Skin epidermis (tissue), 12 donors: ENCODE measurements around the gene SCYL1.
A peak's percentile ranks its signal among the peaks of the same experiment; 100 is the strongest.

Experiments
- H3K27ac ChIP-seq, 21 experiments: fragments of 200-600 bp; sonication (generic) in 11 of 21; one replicate each; pipeline ENCODE4 v1.5.0; 2020; ENCODE audit warnings: mild to moderate bottlenecking in 3 of 21, inconsistent platforms in 2 of 21, moderate library complexity in 2 of 21
- H3K4me3 ChIP-seq, 7 experiments: fragments of 200-600 bp; sonication (generic) in 2 of 7; one replicate each; pipeline ENCODE4 v1.5.0; 2020; ENCODE audit warnings: inconsistent platforms in 2 of 7, mild to moderate bottlenecking in 2 of 7, moderate library complexity in 1 of 7

The SCYL1 gene

DNA sequence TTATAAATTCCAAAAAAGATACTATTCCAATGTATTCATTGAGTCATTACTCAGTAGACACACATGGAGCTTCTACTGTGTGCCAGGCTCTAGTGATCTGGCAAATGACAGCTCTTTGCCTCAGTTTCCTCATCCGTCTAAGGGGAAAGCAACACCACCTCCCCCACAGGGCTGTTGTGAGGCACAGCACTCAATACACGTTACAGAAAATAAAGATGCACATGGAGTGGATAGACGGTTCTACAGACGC is 32.6 kb upstream of the SCYL1 start:
- no peak overlapping the region for H3K4me3 ChIP-seq
- peak overlapping the region; percentile 27 to 100 (median 97) for H3K27ac ChIP-seq

DNA sequence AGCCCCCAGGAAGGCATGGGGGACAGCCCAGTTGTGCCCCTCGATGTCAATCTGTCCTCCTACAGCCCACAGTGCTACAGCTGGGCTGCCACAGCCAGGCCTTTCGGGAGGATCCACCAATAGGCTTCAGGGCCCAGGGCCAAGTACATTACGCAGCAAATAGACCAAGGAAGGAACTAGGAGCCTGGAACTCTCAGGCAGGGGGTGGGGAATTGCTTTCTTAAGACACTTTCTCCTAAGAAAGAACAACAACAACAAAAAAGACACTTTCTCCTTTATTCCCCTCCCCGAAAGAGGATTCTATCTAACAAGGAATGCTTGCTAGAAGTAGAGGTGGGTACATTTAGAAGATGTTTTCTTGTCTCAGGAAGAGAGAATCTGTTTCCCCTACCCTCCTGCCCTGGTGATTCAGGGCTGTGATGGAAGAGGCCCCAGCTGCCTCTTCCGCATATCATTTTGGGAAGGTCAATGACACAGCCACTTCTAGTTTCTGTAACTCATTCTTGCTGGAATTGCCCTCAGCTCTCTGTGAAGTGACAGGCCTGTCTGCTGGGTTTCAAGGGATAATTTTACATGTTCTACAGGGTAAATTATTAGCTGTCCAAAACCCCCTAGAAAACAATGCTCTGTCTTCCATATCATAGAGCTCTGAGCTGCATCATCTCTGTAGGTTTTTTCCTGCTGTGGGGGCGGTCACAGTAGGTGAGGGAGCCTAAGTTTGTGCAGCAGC is 32.1 kb upstream of the SCYL1 start:
- Histone ChIP-seq H3K27ac (peak overlapping the region; percentile 74 to 100 (median 97)), H3K4me3 (no peak overlapping the region)

DNA sequence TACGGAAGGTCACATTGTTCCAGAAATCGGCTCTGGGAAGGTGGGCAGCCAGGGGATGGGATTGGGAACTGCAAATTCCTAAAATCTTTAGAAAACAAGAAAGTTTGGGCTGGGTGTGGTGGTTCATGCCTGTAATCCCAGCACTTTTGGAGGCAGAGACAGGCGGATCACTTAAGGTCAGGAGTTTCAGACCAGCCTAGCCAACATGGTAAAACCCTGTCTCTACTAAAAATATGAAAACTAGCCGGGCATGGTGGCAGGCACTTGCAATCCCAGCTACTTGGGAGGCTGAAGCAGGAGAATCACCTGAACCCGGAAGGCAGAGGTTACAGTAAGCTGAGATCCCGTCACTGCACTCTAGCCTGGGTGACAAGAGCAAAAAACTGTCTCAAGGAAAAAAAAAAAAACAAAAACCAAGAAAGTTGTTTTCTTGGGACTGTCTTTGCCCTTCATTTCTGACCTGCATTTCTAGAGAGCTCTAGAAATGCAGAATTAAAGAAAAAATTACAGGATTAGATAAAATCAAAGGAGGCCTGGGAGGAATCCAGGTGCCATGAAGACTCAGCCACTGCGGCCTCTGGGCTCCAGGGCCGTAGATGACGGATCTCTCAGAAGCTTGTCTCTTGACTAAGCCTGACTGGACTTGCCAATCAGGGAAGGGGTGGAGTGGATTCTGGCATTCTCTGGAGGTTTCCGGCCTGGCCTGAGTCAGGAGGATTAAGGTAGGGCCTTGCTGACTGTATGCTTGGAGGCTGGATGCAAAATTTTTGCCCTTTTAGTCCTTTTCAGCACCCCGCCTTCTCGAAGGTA is 31.3 kb upstream of the SCYL1 start:
- Histone ChIP-seq H3K4me3 (no peak overlapping the region), H3K27ac (peak overlapping the region; percentile 74 to 100 (median 97))

DNA sequence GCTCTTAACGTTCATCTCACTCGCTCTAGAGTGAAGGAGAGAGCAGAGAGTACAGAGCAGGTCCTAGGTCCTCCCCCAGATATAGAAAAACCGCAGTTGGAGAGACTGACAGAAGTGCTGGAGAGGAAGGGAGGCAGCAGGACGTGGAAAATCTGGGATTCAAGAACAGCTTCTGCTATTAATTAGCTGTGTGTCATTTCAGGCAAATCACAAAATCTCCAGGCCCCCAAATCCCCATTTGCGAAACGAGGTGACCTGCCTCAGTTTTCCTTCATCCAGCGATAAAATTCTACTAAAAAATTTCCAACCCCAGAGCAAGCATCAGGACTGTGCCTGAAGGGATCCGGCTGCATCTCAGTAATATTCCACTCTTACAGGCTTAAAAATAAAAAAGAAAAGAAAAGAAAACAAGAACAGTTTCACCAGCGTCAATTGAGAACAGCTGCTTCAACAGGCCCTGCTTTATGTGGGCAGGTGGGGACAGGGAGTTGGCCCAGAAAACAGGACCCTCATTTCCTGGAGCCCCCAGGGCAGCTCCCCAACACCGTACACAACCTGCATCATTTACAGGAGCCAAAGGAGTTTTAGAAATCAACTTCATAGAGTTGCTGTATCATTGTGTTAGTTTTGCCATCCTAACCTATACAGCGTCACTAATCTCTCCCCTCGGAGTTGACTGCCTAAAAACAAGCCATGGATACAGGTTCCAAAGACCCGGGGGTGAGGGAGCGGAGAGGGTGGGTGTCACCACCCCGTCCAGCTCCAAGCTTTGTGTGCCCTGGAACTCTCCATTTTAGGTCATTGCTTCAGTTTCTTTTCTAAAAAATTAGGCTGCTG is 28.4 kb upstream of the SCYL1 start:
- peak overlapping the region; percentile 8 to 79 (median 21) for H3K4me3 ChIP-seq
- H3K27ac ChIP-seq, result peak overlapping the region; percentile 57 to 100 (median 99)

DNA sequence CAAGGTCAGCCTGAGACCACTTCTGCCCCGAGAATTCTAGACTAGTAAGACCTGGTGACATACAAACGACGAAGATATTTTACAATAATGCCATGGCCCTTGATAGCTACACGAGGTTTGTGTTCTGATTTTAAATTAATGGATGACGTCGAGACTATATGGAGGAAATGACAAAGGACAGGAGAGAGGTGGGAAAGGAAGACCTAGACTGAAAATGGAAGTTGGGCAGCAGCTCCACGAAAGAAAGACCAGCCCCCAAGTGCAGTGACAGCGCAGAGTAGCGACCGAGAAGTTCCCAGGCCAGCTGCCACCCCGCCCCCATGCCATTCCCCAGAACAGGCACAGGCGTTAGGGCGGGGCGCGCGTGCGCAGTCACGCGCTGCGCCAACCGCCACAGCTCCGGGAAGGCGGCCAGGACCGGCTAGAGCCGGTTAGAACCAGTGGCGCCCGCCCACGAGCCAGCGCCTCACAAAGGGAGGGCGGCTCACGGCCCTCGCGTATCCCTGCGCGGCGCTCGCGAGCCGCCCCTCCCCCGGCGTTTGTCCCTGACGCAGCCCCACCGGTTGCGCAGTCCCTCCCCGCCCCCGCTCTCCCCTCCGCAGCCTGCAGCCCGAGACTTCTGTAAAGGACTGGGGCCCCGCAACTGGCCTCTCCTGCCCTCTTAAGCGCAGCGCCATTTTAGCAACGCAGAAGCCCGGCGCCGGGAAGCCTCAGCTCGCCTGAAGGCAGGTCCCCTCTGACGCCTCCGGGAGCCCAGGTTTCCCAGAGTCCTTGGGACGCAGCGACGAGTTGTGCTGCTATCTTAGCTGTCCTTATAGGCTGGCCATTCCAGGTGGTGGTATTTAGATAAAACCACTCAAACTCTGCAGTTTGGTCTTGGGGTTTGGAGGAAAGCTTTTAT is 27.5 kb upstream of the SCYL1 start:
- H3K4me3 ChIP-seq, result peak overlapping the region; percentile 55 to 84 (median 63)
- H3K27ac ChIP-seq, result peak overlapping the region; percentile 87 to 100 (median 99)

DNA sequence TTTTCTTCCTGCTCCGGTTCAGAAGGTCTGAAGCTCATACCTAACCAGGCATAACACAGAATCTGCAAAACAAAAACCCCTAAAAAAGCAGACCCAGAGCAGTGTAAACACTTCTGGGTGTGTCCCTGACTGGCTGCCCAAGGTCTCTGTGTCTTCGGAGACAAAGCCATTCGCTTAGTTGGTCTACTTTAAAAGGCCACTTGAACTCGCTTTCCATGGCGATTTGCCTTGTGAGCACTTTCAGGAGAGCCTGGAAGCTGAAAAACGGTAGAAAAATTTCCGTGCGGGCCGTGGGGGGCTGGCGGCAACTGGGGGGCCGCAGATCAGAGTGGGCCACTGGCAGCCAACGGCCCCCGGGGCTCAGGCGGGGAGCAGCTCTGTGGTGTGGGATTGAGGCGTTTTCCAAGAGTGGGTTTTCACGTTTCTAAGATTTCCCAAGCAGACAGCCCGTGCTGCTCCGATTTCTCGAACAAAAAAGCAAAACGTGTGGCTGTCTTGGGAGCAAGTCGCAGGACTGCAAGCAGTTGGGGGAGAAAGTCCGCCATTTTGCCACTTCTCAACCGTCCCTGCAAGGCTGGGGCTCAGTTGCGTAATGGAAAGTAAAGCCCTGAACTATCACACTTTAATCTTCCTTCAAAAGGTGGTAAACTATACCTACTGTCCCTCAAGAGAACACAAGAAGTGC is 26.7 kb upstream of the SCYL1 start:
- Histone ChIP-seq H3K4me3 (peak overlapping the region; percentile 55 to 84 (median 63)), H3K27ac (peak overlapping the region; percentile 87 to 100 (median 99))

DNA sequence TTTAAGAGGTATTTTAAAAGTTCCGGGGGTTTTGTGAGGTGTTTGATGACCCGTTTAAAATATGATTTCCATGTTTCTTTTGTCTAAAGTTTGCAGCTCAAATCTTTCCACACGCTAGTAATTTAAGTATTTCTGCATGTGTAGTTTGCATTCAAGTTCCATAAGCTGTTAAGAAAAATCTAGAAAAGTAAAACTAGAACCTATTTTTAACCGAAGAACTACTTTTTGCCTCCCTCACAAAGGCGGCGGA is 26.2 kb upstream of the SCYL1 start:
- peak overlapping the region; percentile 87 to 100 (median 99) for H3K27ac ChIP-seq

DNA sequence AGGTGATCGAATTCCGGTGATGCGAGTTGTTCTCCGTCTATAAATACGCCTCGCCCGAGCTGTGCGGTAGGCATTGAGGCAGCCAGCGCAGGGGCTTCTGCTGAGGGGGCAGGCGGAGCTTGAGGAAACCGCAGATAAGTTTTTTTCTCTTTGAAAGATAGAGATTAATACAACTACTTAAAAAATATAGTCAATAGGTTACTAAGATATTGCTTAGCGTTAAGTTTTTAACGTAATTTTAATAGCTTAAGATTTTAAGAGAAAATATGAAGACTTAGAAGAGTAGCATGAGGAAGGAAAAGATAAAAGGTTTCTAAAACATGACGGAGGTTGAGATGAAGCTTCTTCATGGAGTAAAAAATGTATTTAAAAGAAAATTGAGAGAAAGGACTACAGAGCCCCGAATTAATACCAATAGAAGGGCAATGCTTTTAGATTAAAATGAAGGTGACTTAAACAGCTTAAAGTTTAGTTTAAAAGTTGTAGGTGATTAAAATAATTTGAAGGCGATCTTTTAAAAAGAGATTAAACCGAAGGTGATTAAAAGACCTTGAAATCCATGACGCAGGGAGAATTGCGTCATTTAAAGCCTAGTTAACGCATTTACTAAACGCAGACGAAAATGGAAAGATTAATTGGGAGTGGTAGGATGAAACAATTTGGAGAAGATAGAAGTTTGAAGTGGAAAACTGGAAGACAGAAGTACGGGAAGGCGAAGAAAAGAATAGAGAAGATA is 25.7 kb upstream of the SCYL1 start, which contains the start of gene MALAT1:
Gene MALAT1 (plus strand): TSS at position 69 of the 736 bp plus-strand sequence.
- Histone ChIP-seq H3K4me3 (peak within 1 kb of the TSS; percentile 55 to 84 (median 63)), H3K27ac (peak within 1 kb of the TSS; percentile 87 to 100 (median 99))

More for the DNA sequence above, 26.2 kb upstream of the SCYL1 start:
- H3K4me3 ChIP-seq, result peak overlapping the region; percentile 55 to 84 (median 63)

DNA sequence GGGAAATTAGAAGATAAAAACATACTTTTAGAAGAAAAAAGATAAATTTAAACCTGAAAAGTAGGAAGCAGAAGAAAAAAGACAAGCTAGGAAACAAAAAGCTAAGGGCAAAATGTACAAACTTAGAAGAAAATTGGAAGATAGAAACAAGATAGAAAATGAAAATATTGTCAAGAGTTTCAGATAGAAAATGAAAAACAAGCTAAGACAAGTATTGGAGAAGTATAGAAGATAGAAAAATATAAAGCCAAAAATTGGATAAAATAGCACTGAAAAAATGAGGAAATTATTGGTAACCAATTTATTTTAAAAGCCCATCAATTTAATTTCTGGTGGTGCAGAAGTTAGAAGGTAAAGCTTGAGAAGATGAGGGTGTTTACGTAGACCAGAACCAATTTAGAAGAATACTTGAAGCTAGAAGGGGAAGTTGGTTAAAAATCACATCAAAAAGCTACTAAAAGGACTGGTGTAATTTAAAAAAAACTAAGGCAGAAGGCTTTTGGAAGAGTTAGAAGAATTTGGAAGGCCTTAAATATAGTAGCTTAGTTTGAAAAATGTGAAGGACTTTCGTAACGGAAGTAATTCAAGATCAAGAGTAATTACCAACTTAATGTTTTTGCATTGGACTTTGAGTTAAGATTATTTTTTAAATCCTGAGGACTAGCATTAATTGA is 25.0 kb upstream of the SCYL1 start:
- Histone ChIP-seq H3K4me3 (peak overlapping the region; percentile 55 to 84 (median 63)), H3K27ac (peak overlapping the region; percentile 87 to 100 (median 99))

DNA sequence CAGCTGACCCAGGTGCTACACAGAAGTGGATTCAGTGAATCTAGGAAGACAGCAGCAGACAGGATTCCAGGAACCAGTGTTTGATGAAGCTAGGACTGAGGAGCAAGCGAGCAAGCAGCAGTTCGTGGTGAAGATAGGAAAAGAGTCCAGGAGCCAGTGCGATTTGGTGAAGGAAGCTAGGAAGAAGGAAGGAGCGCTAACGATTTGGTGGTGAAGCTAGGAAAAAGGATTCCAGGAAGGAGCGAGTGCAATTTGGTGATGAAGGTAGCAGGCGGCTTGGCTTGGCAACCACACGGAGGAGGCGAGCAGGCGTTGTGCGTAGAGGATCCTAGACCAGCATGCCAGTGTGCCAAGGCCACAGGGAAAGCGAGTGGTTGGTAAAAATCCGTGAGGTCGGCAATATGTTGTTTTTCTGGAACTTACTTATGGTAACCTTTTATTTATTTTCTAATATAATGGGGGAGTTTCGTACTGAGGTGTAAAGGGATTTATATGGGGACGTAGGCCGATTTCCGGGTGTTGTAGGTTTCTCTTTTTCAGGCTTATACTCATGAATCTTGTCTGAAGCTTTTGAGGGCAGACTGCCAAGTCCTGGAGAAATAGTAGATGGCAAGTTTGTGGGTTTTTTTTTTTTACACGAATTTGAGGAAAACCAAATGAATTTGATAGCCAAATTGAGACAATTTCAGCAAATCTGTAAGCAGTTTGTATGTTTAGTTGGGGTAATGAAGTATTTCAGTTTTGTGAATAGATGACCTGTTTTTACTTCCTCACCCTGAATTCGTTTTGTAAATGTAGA is 24.3 kb upstream of the SCYL1 start:
- peak overlapping the region; percentile 87 to 100 (median 99) for H3K27ac ChIP-seq
- peak overlapping the region; percentile 55 to 84 (median 63) for H3K4me3 ChIP-seq

DNA sequence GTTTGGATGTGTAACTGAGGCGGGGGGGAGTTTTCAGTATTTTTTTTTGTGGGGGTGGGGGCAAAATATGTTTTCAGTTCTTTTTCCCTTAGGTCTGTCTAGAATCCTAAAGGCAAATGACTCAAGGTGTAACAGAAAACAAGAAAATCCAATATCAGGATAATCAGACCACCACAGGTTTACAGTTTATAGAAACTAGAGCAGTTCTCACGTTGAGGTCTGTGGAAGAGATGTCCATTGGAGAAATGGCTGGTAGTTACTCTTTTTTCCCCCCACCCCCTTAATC is 23.8 kb upstream of the SCYL1 start:
- H3K4me3 ChIP-seq, result peak overlapping the region; percentile 55 to 84 (median 63)

DNA sequence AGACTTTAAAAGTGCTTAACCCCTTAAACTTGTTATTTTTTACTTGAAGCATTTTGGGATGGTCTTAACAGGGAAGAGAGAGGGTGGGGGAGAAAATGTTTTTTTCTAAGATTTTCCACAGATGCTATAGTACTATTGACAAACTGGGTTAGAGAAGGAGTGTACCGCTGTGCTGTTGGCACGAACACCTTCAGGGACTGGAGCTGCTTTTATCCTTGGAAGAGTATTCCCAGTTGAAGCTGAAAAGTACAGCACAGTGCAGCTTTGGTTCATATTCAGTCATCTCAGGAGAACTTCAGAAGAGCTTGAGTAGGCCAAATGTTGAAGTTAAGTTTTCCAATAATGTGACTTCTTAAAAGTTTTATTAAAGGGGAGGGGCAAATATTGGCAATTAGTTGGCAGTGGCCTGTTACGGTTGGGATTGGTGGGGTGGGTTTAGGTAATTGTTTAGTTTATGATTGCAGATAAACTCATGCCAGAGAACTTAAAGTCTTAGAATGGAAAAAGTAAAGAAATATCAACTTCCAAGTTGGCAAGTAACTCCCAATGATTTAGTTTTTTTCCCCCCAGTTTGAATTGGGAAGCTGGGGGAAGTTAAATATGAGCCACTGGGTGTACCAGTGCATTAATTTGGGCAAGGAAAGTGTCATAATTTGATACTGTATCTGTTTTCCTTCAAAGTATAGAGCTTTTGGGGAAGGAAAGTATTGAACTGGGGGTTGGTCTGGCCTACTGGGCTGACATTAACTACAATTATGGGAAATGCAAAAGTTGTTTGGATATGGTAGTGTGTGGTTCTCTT is 23.2 kb upstream of the SCYL1 start:
- H3K27ac ChIP-seq, result peak overlapping the region in 20 of 21 experiments; percentile 23 to 100 (median 99)
- peak overlapping the region; percentile 55 to 84 (median 63) for H3K4me3 ChIP-seq

More for the DNA sequence above, 23.8 kb upstream of the SCYL1 start:
- peak overlapping the region; percentile 23 to 100 (median 99) for H3K27ac ChIP-seq

DNA sequence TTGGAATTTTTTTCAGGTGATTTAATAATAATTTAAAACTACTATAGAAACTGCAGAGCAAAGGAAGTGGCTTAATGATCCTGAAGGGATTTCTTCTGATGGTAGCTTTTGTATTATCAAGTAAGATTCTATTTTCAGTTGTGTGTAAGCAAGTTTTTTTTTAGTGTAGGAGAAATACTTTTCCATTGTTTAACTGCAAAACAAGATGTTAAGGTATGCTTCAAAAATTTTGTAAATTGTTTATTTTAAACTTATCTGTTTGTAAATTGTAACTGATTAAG is 22.7 kb upstream of the SCYL1 start:
- peak overlapping the region in 18 of 21 experiments; percentile 96 to 100 (median 99) for H3K27ac ChIP-seq
- peak overlapping the region; percentile 55 to 84 (median 63) for H3K4me3 ChIP-seq

DNA sequence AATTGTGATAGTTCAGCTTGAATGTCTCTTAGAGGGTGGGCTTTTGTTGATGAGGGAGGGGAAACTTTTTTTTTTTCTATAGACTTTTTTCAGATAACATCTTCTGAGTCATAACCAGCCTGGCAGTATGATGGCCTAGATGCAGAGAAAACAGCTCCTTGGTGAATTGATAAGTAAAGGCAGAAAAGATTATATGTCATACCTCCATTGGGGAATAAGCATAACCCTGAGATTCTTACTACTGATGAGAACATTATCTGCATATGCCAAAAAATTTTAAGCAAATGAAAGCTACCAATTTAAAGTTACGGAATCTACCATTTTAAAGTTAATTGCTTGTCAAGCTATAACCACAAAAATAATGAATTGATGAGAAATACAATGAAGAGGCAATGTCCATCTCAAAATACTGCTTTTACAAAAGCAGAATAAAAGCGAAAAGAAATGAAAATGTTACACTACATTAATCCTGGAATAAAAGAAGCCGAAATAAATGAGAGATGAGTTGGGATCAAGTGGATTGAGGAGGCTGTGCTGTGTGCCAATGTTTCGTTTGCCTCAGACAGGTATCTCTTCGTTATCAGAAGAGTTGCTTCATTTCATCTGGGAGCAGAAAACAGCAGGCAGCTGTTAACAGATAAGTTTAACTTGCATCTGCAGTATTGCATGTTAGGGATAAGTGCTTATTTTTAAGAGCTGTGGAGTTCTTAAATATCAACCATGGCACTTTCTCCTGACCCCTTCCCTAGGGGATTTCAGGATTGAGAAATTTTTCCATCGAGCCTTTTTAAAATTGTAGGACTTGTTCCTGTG is 22.1 kb upstream of the SCYL1 start:
- peak overlapping the region in 18 of 21 experiments; percentile 30 to 100 (median 99) for H3K27ac ChIP-seq

DNA sequence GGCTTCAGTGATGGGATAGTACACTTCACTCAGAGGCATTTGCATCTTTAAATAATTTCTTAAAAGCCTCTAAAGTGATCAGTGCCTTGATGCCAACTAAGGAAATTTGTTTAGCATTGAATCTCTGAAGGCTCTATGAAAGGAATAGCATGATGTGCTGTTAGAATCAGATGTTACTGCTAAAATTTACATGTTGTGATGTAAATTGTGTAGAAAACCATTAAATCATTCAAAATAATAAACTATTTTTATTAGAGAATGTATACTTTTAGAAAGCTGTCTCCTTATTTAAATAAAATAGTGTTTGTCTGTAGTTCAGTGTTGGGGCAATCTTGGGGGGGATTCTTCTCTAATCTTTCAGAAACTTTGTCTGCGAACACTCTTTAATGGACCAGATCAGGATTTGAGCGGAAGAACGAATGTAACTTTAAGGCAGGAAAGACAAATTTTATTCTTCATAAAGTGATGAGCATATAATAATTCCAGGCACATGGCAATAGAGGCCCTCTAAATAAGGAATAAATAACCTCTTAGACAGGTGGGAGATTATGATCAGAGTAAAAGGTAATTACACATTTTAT is 21.4 kb upstream of the SCYL1 start:
- peak overlapping the region; percentile 55 to 84 (median 63) for H3K4me3 ChIP-seq
- peak overlapping the region in 18 of 21 experiments; percentile 5 to 100 (median 98) for H3K27ac ChIP-seq

More for the DNA sequence above, 22.1 kb upstream of the SCYL1 start:
- peak overlapping the region; percentile 55 to 84 (median 63) for H3K4me3 ChIP-seq
